H9 (cell line): Measurements from ENCODE around the gene DIS3L2. TPM values are rescaled to one million over a fixed set of nuclear protein-coding genes. Genes with fewer than 3 reads are reported as not detected.

Experiments used
- DNase-seq: peaks from one replicate; pipeline ENCODE4 v3.0.0-alpha.2; 2017
- H2AFZ ChIP-seq: one replicate; pipeline ENCODE4 v1.6.1; 2013; ENCODE audit warnings: mild to moderate bottlenecking, low read length, control low read depth, moderate library complexity
- H2AK5ac ChIP-seq: 2 replicates; pipeline ENCODE4 v1.6.1; 2013; ENCODE audit warnings: low read length, control low read depth, mixed read lengths; ENCODE audit not compliant: insufficient read length
- H2BK120ac ChIP-seq: one replicate; pipeline ENCODE4 v1.6.1; 2013; ENCODE audit warnings: low read depth, mild to moderate bottlenecking, low read length, control low read depth, inconsistent platforms; ENCODE audit not compliant: poor library complexity, severe bottlenecking
- H2BK12ac ChIP-seq: 2 replicates; pipeline ENCODE4 v1.6.1; 2013; ENCODE audit warnings: low read length, control low read depth, mixed read lengths, low read depth; ENCODE audit not compliant: insufficient read length
- H2BK15ac ChIP-seq: 2 replicates; pipeline ENCODE4 v1.6.1; 2013; ENCODE audit warnings: low read depth, low read length, control low read depth
- H2BK20ac ChIP-seq: one replicate; pipeline ENCODE4 v1.6.1; 2013; ENCODE audit warnings: low read depth, mild to moderate bottlenecking, low read length, control low read depth, inconsistent platforms; ENCODE audit not compliant: poor library complexity, severe bottlenecking
- H2BK5ac ChIP-seq: 2 replicates; pipeline ENCODE4 v1.6.1; 2013; ENCODE audit warnings: low read length, control low read depth, mixed read lengths; ENCODE audit not compliant: insufficient read length
- H3K14ac ChIP-seq: 2 replicates; pipeline ENCODE4 v1.6.1; 2013; ENCODE audit warnings: low read length, control low read depth; ENCODE audit not compliant: insufficient read depth
- H3K18ac ChIP-seq: 2 replicates; pipeline ENCODE4 v1.6.1; 2013; ENCODE audit warnings: low read depth, mild to moderate bottlenecking, mixed read lengths, low read length, control low read depth; ENCODE audit not compliant: insufficient read length
- H3K23ac ChIP-seq: 2 replicates; pipeline ENCODE4 v1.6.1; 2013; ENCODE audit warnings: low read length, control low read depth, mixed read lengths, low read depth; ENCODE audit not compliant: insufficient read length
- H3K23me2 ChIP-seq: 2 replicates; pipeline ENCODE4 v1.6.1; 2013; ENCODE audit warnings: low read depth, mild to moderate bottlenecking, mixed read lengths, low read length, control low read depth; ENCODE audit not compliant: insufficient read length, poor library complexity, severe bottlenecking
- H3K27ac ChIP-seq: 2 replicates; pipeline ENCODE4 v1.5.1; 2013; ENCODE audit warnings: low read length, control low read depth, mixed read lengths, low read depth; ENCODE audit not compliant: insufficient read length
- H3K27me3 ChIP-seq: 2 replicates; pipeline ENCODE4 v1.6.1; 2013; ENCODE audit warnings: low read length, control low read depth, inconsistent platforms; ENCODE audit not compliant: insufficient read depth
- H3K4ac ChIP-seq: 2 replicates; pipeline ENCODE4 v1.6.1; 2013; ENCODE audit warnings: low read depth, mild to moderate bottlenecking, control low read depth, inconsistent platforms, low read length, moderate library complexity
- H3K4me1 ChIP-seq: 2 replicates; pipeline ENCODE4 v1.6.1; 2013; ENCODE audit warnings: low read length, control low read depth, inconsistent platforms; ENCODE audit not compliant: insufficient read depth
- H3K4me2 ChIP-seq: 2 replicates; pipeline ENCODE4 v1.6.1; 2013; ENCODE audit warnings: low read length, control low read depth, mixed read lengths; ENCODE audit not compliant: insufficient read length, insufficient read depth
- H3K56ac ChIP-seq: 2 replicates; pipeline ENCODE4 v1.6.1; 2013; ENCODE audit warnings: low read depth, mild to moderate bottlenecking, mixed read lengths, low read length, control low read depth; ENCODE audit not compliant: insufficient read length
- H3K79me1 ChIP-seq: 2 replicates; pipeline ENCODE4 v1.6.1; 2013; ENCODE audit warnings: low read depth, mild to moderate bottlenecking, moderate library complexity, low read length, control low read depth, inconsistent platforms; ENCODE audit not compliant: insufficient read depth, poor library complexity, severe bottlenecking
- H3K79me2 ChIP-seq: 2 replicates; pipeline ENCODE4 v1.6.1; 2013; ENCODE audit warnings: low read length, control low read depth, inconsistent platforms; ENCODE audit not compliant: insufficient read depth
- H3K9ac ChIP-seq: 2 replicates; pipeline ENCODE4 v1.6.1; 2013; ENCODE audit warnings: low read length, control low read depth, mixed read lengths; ENCODE audit not compliant: insufficient read length; ENCODE audit errors: extremely low read depth
- H3K9me3 ChIP-seq: one replicate; pipeline ENCODE4 v1.6.1; 2013; ENCODE audit warnings: low read depth, low read length, inconsistent platforms; ENCODE audit not compliant: control insufficient read depth
- H3T11ph ChIP-seq: one replicate; pipeline ENCODE4 v1.6.1; 2013; ENCODE audit warnings: mild to moderate bottlenecking, low read length, control low read depth, inconsistent platforms
- H4K20me1 ChIP-seq: one replicate; pipeline ENCODE4 v1.6.1; 2013; ENCODE audit not compliant: control insufficient read depth, insufficient read length, insufficient read depth
- H4K5ac ChIP-seq: 2 replicates; pipeline ENCODE4 v1.6.1; 2013; ENCODE audit warnings: low read depth, mild to moderate bottlenecking, mixed read lengths, low read length, control low read depth; ENCODE audit not compliant: insufficient read length
- H4K8ac ChIP-seq: replicated peaks from 2 replicates; pipeline ENCODE4 v1.6.1; 2013; ENCODE audit warnings: low read length, control low read depth, mixed read lengths, low read depth; ENCODE audit not compliant: insufficient read length
- H4K91ac ChIP-seq: 2 replicates; pipeline ENCODE4 v1.6.1; 2013; ENCODE audit warnings: low read depth, mild to moderate bottlenecking, moderate library complexity, mixed read lengths, low read length, control low read depth; ENCODE audit not compliant: insufficient read length
- H3K27ac Mint-ChIP-seq, 3 experiments: 2 replicates in 2 of 3; 3 replicates in 1 of 3; pipeline ENCODE4 v1.8.0; 2020 to 2021; ENCODE audit warnings: mixed read lengths in 3 of 3, mild to moderate bottlenecking in 1 of 3, moderate library complexity in 1 of 3
- H3K27me3 Mint-ChIP-seq: 2 replicates; pipeline ENCODE4 v1.8.0; 2021; ENCODE audit warnings: low read depth, mild to moderate bottlenecking, moderate library complexity, mixed read lengths
- H3K36me3 Mint-ChIP-seq, 3 experiments: 2 replicates in 2 of 3; 3 replicates in 1 of 3; pipeline ENCODE4 v1.8.0; 2020 to 2021; ENCODE audit warnings: low read depth in 3 of 3, mixed read lengths in 3 of 3; ENCODE audit not compliant: insufficient read depth in 1 of 3
- H3K4me1 Mint-ChIP-seq, 2 experiments: 2 replicates each; pipeline ENCODE4 v1.8.0; 2020; ENCODE audit warnings: mixed read lengths in 2 of 2
- H3K4me3 Mint-ChIP-seq, 2 experiments: 2 replicates in 1 of 2; 3 replicates in 1 of 2; pipeline ENCODE4 v1.8.0; 2020 to 2021; ENCODE audit warnings: mild to moderate bottlenecking in 2 of 2, mixed read lengths in 2 of 2, moderate library complexity in 1 of 2
- H3K9me3 Mint-ChIP-seq, 2 experiments: 2 replicates in 1 of 2; 3 replicates in 1 of 2; pipeline ENCODE4 v1.8.0; 2020; ENCODE audit warnings: mild to moderate bottlenecking in 2 of 2, mixed read lengths in 2 of 2, moderate library complexity in 1 of 2
- CTCF ChIP-seq: fragments of 200-600 bp; sonication (generic); conservative IDR thresholded peaks from 3 replicates; pipeline ENCODE4 v1.8.0; 2021; ENCODE audit warnings: antibody characterized with exemption, mild to moderate bottlenecking
- WGBS: extraction: QIAGEN DNeasy Blood & Tissue Kit; methylation state at CpG from one replicate; pipeline ENCODE4 v1.1.7; 2013; ENCODE audit warnings: missing lambda C conversion rate, low lambda C conversion rate, mixed read lengths; ENCODE audit not compliant: insufficient read length; ENCODE audit errors: extremely low coverage; 5-methylcytosine and 5-hydroxymethylcytosine counted together
- total RNA-seq: library from RNA; stranded (reverse); gene quantifications from 2 replicates; pipeline ENCODE4 v1.2.1, GENCODE V29; 2021

DIS3L2 gene
- total RNA-seq, 1 experiment from 2014 or later: 28.1 TPM

GRCh38 chr2:232347369-232347768, 385.9 kb downstream of the DIS3L2 start:
- Histone ChIP-seq H3K27ac (no peak overlapping the region), H2BK120ac (no peak overlapping the region), H4K20me1 (no peaks in the 10 kb centered on the region), H3K27me3 (peaks cover 16% of the 10 kb centered on the region; the same call in 1 of the 2 replicates), H2BK5ac (no peak overlapping the region), H3K18ac (no peak overlapping the region), H3K9me3 (no peaks in the 10 kb centered on the region), H3K4ac (no peak overlapping the region), H4K91ac (no peak overlapping the region), H3K14ac (no peak overlapping the region), H2BK12ac (no peak overlapping the region), H3K9ac (no peak overlapping the region), H3K4me1 (no peaks in the 10 kb centered on the region), H2BK15ac (no peak overlapping the region), H3K4me2 (no peak overlapping the region), H3K79me1 (no peaks in the 10 kb centered on the region), H3T11ph (no peak overlapping the region), H3K23ac (no peak overlapping the region), H4K5ac (no peak overlapping the region), H2AFZ (no peak overlapping the region), H4K8ac (no peak overlapping the region), H3K56ac (no peak overlapping the region), H2AK5ac (no peak overlapping the region), H3K79me2 (no peaks in the 10 kb centered on the region), H2BK20ac (no peak overlapping the region), H3K23me2 (no peaks in the 10 kb centered on the region)
- H3K27me3 Mint-ChIP-seq: peaks cover 15% of the 10 kb centered on the region
- no peak overlapping the region for H3K27ac Mint-ChIP-seq
- H3K4me1 Mint-ChIP-seq: no peaks in the 10 kb centered on the region
- H3K4me3 Mint-ChIP-seq: no peak overlapping the region
- WGBS: no CpG with 5 or more reads among the region's 6 CpGs
- H3K9me3 Mint-ChIP-seq: 0 out of 5 replicates have a peak, but pooled peaks cover 2 to 3% of the 10 kb centered on the region in 2 experiments
- no peak for TF ChIP-seq CTCF
- no peaks in the 10 kb centered on the region for H3K36me3 Mint-ChIP-seq
- no peak for DNase-seq
